ENCODE results near the gene TBC1D8. TPM values are rescaled to one million over a fixed set of nuclear protein-coding genes. Genes with fewer than 3 reads are reported as not detected.

The TBC1D8 gene
- total RNA-seq, 2 donors from 2014 or later, result 63.8 to 111 TPM

- DNase-seq (no peak), ATAC-seq (no peak)
- 91 to 96% methylated on average over 8 of the region's 8 CpGs for WGBS, 2 donors
- Histone ChIP-seq H3K9me3 (no peaks in the 10 kb centered on the region), H3K4me1 (no peaks in the 10 kb centered on the region), H3K36me3 (replicated peaks in 1 of 2; ENCODE audit: insufficient read depth in 1 of 2, low read depth in 2 of 2) (peaks cover 0 to 16% of the 10 kb centered on the region in 2 donors), H3K27me3 (no peaks in the 10 kb centered on the region), H3K4me3 (no peak overlapping the region), H3K27ac (no peak overlapping the region)
- intact Hi-C loops (cut with DNase I), result no loop called here
- TF ChIP-seq CTCF (IDR thresholded peaks at IDR 0.05) (no peak), POLR2A (IDR thresholded peaks at IDR 0.05) (no peak)
These were observed 183.5 kb downstream of the TBC1D8 start for GRCh38 chr2:100967716-100968115.

- no peak for DNase-seq
- TF ChIP-seq POLR2A (IDR thresholded peaks at IDR 0.05) (no peak), CTCF (IDR thresholded peaks at IDR 0.05) (no peak)
These were observed 185.6 kb downstream of the TBC1D8 start for GRCh38 chr2:100965596-100965995.

GRCh38 chr2:100964681-100965169 is 186.5 kb downstream of the TBC1D8 start:
- Histone ChIP-seq H3K4me3 (no peak overlapping the region), H3K27ac (no peak overlapping the region), H3K9me3 (no peaks in the 10 kb centered on the region), H3K27me3 (no peaks in the 10 kb centered on the region), H3K36me3 (replicated peaks in 1 of 2; ENCODE audit: insufficient read depth in 1 of 2, low read depth in 2 of 2) (peaks cover 0 to 3% of the 10 kb centered on the region in 2 donors), H3K4me1 (no peaks in the 10 kb centered on the region)
- WGBS, 2 donors, result 84 to 89% methylated on average over 11 of the region's 11 CpGs
- no peak for TF ChIP-seq CTCF (IDR thresholded peaks at IDR 0.05)
- no peak for DNase-seq
- no peak for ATAC-seq
- intact Hi-C loops (cut with DNase I), result no loop called here

More at GRCh38 chr2:100965596-100965995, 185.6 kb downstream of the TBC1D8 start:
- H3K36me3 ChIP-seq (replicated peaks in 1 of 2; ENCODE audit: insufficient read depth in 1 of 2, low read depth in 2 of 2), result peaks cover 0 to 3% of the 10 kb centered on the region in 2 donors
- ATAC-seq, result no peak
- H3K4me3 ChIP-seq, result no peak overlapping the region
- no peaks in the 10 kb centered on the region for H3K4me1 ChIP-seq
- H3K27me3 ChIP-seq, result no peaks in the 10 kb centered on the region
- no peak overlapping the region for H3K27ac ChIP-seq
- 92 to 93% methylated on average over 5 of the region's 5 CpGs for whole genome bisulfite sequencing, 2 donors
- no peaks in the 10 kb centered on the region for H3K9me3 ChIP-seq
- intact Hi-C loops (cut with DNase I), result no loop called here

GRCh38 chr2:100964222-100964621 is 187.0 kb downstream of the TBC1D8 start:
- peaks cover 1% of the 10 kb centered on the region for H3K4me1 ChIP-seq
- TF ChIP-seq CTCF (IDR thresholded peaks at IDR 0.05) (no peak), POLR2A (IDR thresholded peaks at IDR 0.05) (no peak)
- WGBS, 2 donors, result 84 to 93% methylated on average over 12 of the region's 12 CpGs
- H3K27me3 ChIP-seq, result no peaks in the 10 kb centered on the region
- H3K9me3 ChIP-seq, result no peaks in the 10 kb centered on the region
- peaks cover 0 to 3% of the 10 kb centered on the region in 2 donors for H3K36me3 ChIP-seq (replicated peaks in 1 of 2; ENCODE audit: insufficient read depth in 1 of 2, low read depth in 2 of 2)
- no peak overlapping the region for H3K27ac ChIP-seq
- no peak overlapping the region for H3K4me3 ChIP-seq
- intact Hi-C loops (cut with DNase I), result no loop called here
- DNase-seq, result no peak
- ATAC-seq, result no peak

- Histone ChIP-seq H3K9me3 (no peaks in the 10 kb centered on the region), H3K36me3 (replicated peaks in 1 of 2; ENCODE audit: insufficient read depth in 1 of 2, low read depth in 2 of 2) (no peaks in the 10 kb centered on the region), H3K4me1 (peaks cover 14% of the 10 kb centered on the region), H3K4me3 (no peak overlapping the region), H3K27ac (no peak overlapping the region), H3K27me3 (no peaks in the 10 kb centered on the region)
- TF ChIP-seq POLR2A (IDR thresholded peaks at IDR 0.05), result no peak
- TF ChIP-seq CTCF (IDR thresholded peaks at IDR 0.05), result no peak
- no peak for ATAC-seq
- 94 to 95% methylated on average over 4 of the region's 4 CpGs for WGBS, 2 donors
- intact Hi-C loops (cut with DNase I), result no loop called here
- DNase-seq, result no peak
These were observed 188.2 kb downstream of the TBC1D8 start for GRCh38 chr2:100963026-100963375.

Data from body of pancreas (tissue), 4 donors.